ENCODE results near the gene PPP6R2.

PPP6R2 gene

GRCh38 chr22:50300620-50301257 lies 42.4 kb upstream of the PPP6R2 start:
- no CpG with 5 or more reads among the region's 14 CpGs for WGBS (ENCODE audit: insufficient coverage, insufficient read length)
- Histone ChIP-seq H3K36me3 (ENCODE audit: control insufficient read depth, insufficient read depth, low read length) (no peaks in the 10 kb centered on the region), H3K4me1 (ENCODE audit: control insufficient read depth, insufficient read depth, low read length) (peaks cover 3% of the 10 kb centered on the region), H3K27me3 (ENCODE audit: control insufficient read depth, insufficient read depth, low read length) (no peaks in the 10 kb centered on the region), H3K4me3 (ENCODE audit: low read length) (no peak overlapping the region), H3K9me3 (ENCODE audit: control insufficient read depth, insufficient read depth, low read length) (no peaks in the 10 kb centered on the region), H3K27ac (ENCODE audit: low read length) (no peak overlapping the region)
- DNase-seq (ENCODE audit: low read depth, low spot score): no peak

- no peak overlapping the region for H3K27ac ChIP-seq (ENCODE audit: low read length)
- no CpG with 5 or more reads among the region's 17 CpGs for WGBS (ENCODE audit: insufficient coverage, insufficient read length)
- no peak overlapping the region for H3K4me3 ChIP-seq (ENCODE audit: low read length)
- no peaks in the 10 kb centered on the region for H3K36me3 ChIP-seq (ENCODE audit: control insufficient read depth, insufficient read depth, low read length)
- no peaks in the 10 kb centered on the region for H3K9me3 ChIP-seq (ENCODE audit: control insufficient read depth, insufficient read depth, low read length)
- H3K27me3 ChIP-seq (ENCODE audit: control insufficient read depth, insufficient read depth, low read length): no peaks in the 10 kb centered on the region
- peaks cover 6% of the 10 kb centered on the region for H3K4me1 ChIP-seq (ENCODE audit: control insufficient read depth, insufficient read depth, low read length)
- no peak for DNase-seq (ENCODE audit: low read depth, low spot score)
These were observed 41.5 kb upstream of the PPP6R2 start for GRCh38 chr22:50301581-50301991.

DNA sequence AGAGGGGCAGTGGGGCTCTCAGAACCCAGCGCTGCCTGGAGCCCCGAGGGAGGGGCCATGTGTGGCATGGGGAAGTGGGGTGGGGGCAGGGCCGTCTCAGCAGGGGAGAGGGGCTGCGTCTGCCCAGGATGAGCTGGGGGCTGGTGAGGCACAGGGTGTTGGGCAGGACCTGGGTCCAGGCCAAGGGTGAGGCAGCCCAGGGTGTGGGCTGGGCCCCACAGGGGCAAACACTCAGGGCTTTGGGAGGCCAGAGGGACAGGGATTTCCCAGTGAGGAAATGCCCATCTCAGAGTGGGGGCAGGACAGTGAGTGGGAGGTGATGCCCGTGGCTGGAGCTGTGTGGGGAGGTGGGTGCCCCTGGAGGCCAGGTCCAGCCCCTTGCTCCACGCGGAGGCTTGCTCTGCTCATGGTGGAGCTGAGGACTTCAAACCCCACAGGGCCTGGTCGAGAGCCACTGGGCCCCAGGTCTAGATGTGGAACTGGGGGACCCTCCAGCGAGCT lies 41.0 kb upstream of the PPP6R2 start:
- no peak overlapping the region for H3K27ac ChIP-seq (ENCODE audit: low read length)
- DNase-seq (ENCODE audit: low read depth, low spot score): no peak
- no peaks in the 10 kb centered on the region for H3K27me3 ChIP-seq (ENCODE audit: control insufficient read depth, insufficient read depth, low read length)
- H3K4me1 ChIP-seq (ENCODE audit: control insufficient read depth, insufficient read depth, low read length): peaks cover 6% of the 10 kb centered on the region
- H3K36me3 ChIP-seq (ENCODE audit: control insufficient read depth, insufficient read depth, low read length): no peaks in the 10 kb centered on the region
- H3K4me3 ChIP-seq (ENCODE audit: low read length): no peak overlapping the region
- no CpG with 5 or more reads among the region's 9 CpGs for WGBS (ENCODE audit: insufficient coverage, insufficient read length)
- H3K9me3 ChIP-seq (ENCODE audit: control insufficient read depth, insufficient read depth, low read length): no peaks in the 10 kb centered on the region

- H3K27ac ChIP-seq (ENCODE audit: low read length): no peak overlapping the region
- peaks cover 6% of the 10 kb centered on the region for H3K4me1 ChIP-seq (ENCODE audit: control insufficient read depth, insufficient read depth, low read length)
- no peaks in the 10 kb centered on the region for H3K9me3 ChIP-seq (ENCODE audit: control insufficient read depth, insufficient read depth, low read length)
- no peak overlapping the region for H3K4me3 ChIP-seq (ENCODE audit: low read length)
- H3K36me3 ChIP-seq (ENCODE audit: control insufficient read depth, insufficient read depth, low read length): no peaks in the 10 kb centered on the region
- H3K27me3 ChIP-seq (ENCODE audit: control insufficient read depth, insufficient read depth, low read length): no peaks in the 10 kb centered on the region
- no peak for DNase-seq (ENCODE audit: low read depth, low spot score)
- no CpG with 5 or more reads among the region's 5 CpGs for WGBS (ENCODE audit: insufficient coverage, insufficient read length)
These were observed 40.6 kb upstream of the PPP6R2 start for GRCh38 chr22:50302564-50302963.

DNA sequence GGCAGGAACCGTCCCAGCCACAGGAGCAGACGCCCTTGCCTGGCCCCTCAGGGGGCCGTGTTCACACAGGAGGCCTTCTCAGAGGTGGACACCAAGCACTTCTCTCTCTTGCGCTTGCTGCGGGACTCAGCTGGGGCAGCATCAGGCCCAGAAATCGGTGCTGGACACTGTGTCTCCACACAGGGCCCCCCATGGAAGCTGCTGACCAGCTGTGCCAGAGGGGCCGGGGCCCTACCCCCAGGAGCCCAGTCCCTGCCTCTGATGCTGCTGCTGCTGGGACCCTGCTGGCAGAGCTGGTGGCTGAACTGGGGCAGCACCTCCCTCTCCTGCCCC lies 39.6 kb upstream of the PPP6R2 start:
- WGBS (ENCODE audit: insufficient coverage, insufficient read length): no CpG with 5 or more reads among the region's 7 CpGs
- Histone ChIP-seq H3K27me3 (ENCODE audit: control insufficient read depth, insufficient read depth, low read length) (no peaks in the 10 kb centered on the region), H3K36me3 (ENCODE audit: control insufficient read depth, insufficient read depth, low read length) (no peaks in the 10 kb centered on the region; the same call in 1 of the 2 replicates), H3K9me3 (ENCODE audit: control insufficient read depth, insufficient read depth, low read length) (no peaks in the 10 kb centered on the region), H3K4me3 (ENCODE audit: low read length) (no peak overlapping the region), H3K4me1 (ENCODE audit: control insufficient read depth, insufficient read depth, low read length) (peaks cover 11% of the 10 kb centered on the region), H3K27ac (ENCODE audit: low read length) (no peak overlapping the region)
- DNase-seq (ENCODE audit: low read depth, low spot score): no peak

GRCh38 chr22:50303848-50304527 lies 39.1 kb upstream of the PPP6R2 start:
- no peaks in the 10 kb centered on the region for H3K9me3 ChIP-seq (ENCODE audit: control insufficient read depth, insufficient read depth, low read length)
- no peak overlapping the region for H3K4me3 ChIP-seq (ENCODE audit: low read length)
- H3K27ac ChIP-seq (ENCODE audit: low read length): no peak overlapping the region
- DNase-seq (ENCODE audit: low read depth, low spot score): no peak
- no peaks in the 10 kb centered on the region for H3K27me3 ChIP-seq (ENCODE audit: control insufficient read depth, insufficient read depth, low read length)
- H3K4me1 ChIP-seq (ENCODE audit: control insufficient read depth, insufficient read depth, low read length): peaks cover 11% of the 10 kb centered on the region
- no peaks in the 10 kb centered on the region; the same call in 1 of the 2 replicates for H3K36me3 ChIP-seq (ENCODE audit: control insufficient read depth, insufficient read depth, low read length)
- no CpG with 5 or more reads among the region's 11 CpGs for WGBS (ENCODE audit: insufficient coverage, insufficient read length)

DNA sequence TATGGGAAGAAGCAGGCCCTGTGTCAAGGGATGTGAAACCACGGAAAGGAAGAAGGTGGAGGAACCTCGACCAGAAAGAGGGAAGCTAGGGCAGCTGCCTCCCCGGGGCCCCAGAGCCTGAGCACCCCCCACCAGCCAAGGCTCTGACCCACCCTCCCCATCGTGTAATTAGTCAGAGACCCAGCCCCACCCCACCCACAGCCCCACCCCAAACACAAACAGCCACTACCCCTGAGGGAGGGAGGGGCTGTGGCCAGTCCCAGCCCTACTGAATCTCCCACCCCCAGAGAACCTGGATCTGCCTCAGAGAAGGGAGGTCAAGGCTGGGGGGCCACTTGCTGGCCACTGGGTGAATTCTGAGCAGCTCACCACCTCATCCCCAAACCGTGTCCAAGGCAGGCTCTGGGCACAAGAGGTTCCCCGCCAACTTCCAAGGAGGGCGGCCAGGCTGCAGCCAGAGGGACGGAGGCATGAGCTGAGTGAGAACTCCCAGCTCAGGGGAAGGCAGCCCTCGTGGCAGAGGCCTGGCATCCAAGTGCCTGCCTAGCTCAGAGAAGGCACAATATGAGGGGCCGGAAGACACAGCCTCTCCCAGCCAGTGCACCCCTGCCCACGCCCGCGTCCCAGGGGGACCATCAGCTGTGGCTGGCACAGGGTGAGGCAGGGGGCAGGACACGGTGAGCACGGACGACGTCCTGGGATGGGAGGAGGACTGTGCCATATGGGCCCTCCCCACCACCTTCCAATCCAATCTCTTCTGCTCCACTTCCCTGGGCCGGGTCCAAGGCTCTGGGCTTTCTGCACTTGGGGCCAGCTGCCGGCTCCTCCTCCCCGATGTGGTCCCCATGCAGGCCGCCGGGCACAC lies 38.4 kb upstream of the PPP6R2 start:
- DNase-seq (ENCODE audit: low read depth, low spot score): no peak
- H3K4me1 ChIP-seq (ENCODE audit: control insufficient read depth, insufficient read depth, low read length): peaks cover 11% of the 10 kb centered on the region
- H3K9me3 ChIP-seq (ENCODE audit: control insufficient read depth, insufficient read depth, low read length): no peaks in the 10 kb centered on the region
- WGBS (ENCODE audit: insufficient coverage, insufficient read length): no CpG with 5 or more reads among the region's 22 CpGs
- H3K27ac ChIP-seq (ENCODE audit: low read length): no peak overlapping the region
- no peak overlapping the region for H3K4me3 ChIP-seq (ENCODE audit: low read length)
- no peaks in the 10 kb centered on the region for H3K27me3 ChIP-seq (ENCODE audit: control insufficient read depth, insufficient read depth, low read length)
- H3K36me3 ChIP-seq (ENCODE audit: control insufficient read depth, insufficient read depth, low read length): no peaks in the 10 kb centered on the region; the same call in 1 of the 2 replicates

GRCh38 chr22:50305393-50305922 lies 37.7 kb upstream of the PPP6R2 start:
- Histone ChIP-seq H3K27ac (ENCODE audit: low read length) (no peak overlapping the region), H3K4me1 (ENCODE audit: control insufficient read depth, insufficient read depth, low read length) (peaks cover 11% of the 10 kb centered on the region), H3K4me3 (ENCODE audit: low read length) (no peak overlapping the region), H3K27me3 (ENCODE audit: control insufficient read depth, insufficient read depth, low read length) (no peaks in the 10 kb centered on the region), H3K36me3 (ENCODE audit: control insufficient read depth, insufficient read depth, low read length) (no peaks in the 10 kb centered on the region; the same call in 1 of the 2 replicates), H3K9me3 (ENCODE audit: control insufficient read depth, insufficient read depth, low read length) (no peaks in the 10 kb centered on the region)
- no peak for DNase-seq (ENCODE audit: low read depth, low spot score)
- WGBS (ENCODE audit: insufficient coverage, insufficient read length): no CpG with 5 or more reads among the region's 14 CpGs

DNA sequence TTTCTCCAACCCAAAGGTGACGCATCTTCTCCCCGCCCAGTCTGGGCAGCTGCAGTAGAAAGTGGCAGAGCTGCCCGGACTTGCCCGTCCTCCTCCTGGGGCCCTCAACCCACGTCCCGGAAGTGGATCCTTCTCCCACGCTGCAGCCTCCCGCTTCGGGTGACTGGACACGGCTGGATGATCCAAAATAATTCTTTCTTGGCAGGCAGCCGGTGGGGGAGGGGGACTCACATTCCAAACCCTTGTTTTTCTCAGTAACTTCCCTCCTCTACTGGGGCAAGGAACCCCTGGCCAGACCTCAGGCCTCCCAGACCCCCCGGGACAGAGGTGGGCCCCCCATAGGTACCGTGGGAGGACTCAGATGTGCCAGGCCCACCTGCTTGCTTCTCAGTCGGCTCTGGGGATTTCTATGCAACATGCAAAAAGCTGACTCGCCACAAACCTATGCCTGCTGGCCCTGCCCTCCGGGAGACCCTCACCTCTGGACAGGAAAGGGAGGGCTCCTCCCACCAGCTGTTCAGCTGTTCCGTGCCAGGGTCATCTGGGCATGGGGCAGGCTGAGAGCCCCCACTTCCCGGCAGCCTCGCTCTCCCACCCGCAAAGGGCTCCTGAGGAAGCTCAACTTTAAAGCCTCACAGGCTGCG lies 37.1 kb upstream of the PPP6R2 start:
- no peaks in the 10 kb centered on the region for H3K27me3 ChIP-seq (ENCODE audit: control insufficient read depth, insufficient read depth, low read length)
- peaks cover 9% of the 10 kb centered on the region for H3K4me1 ChIP-seq (ENCODE audit: control insufficient read depth, insufficient read depth, low read length)
- 0 out of 2 replicates have a peak overlapping the region, but pooled peaks have one; percentile 4 for H3K4me3 ChIP-seq (ENCODE audit: low read length)
- no peak overlapping the region for H3K27ac ChIP-seq (ENCODE audit: low read length)
- no peak for DNase-seq (ENCODE audit: low read depth, low spot score)
- no peaks in the 10 kb centered on the region for H3K9me3 ChIP-seq (ENCODE audit: control insufficient read depth, insufficient read depth, low read length)
- WGBS (ENCODE audit: insufficient coverage, insufficient read length): no CpG with 5 or more reads among the region's 21 CpGs
- no peaks in the 10 kb centered on the region; the same call in 1 of the 2 replicates for H3K36me3 ChIP-seq (ENCODE audit: control insufficient read depth, insufficient read depth, low read length)

Measured in iPS DF 6.9 (cell line).